K562 (cell line): ENCODE measurements around the gene AGBL1.

Experiments used
- FOXK2 ChIP-seq, 2 experiments: fragments of 450-650 bp; IDR thresholded peaks in 1 of 2; conservative IDR thresholded peaks in 1 of 2; 2 replicates each; pipeline ENCODE4 v1.6.1; 2016; ENCODE audit warnings: low read depth in 2 of 2, mild to moderate bottlenecking in 1 of 2
- KLF13 ChIP-seq: fragments of 450-650 bp; IDR thresholded peaks from 2 replicates; pipeline ENCODE4 v1.6.1; 2016; ENCODE audit warnings: missing genetic modification characterization, low read depth, mild to moderate bottlenecking, missing compliant biosample characterization, moderate library complexity, borderline replicate concordance
- NFE2 ChIP-seq: IDR thresholded peaks from 2 replicates; pipeline ENCODE4 v1.6.1; 2014; ENCODE audit warnings: antibody characterized with exemption, low read depth
- NFRKB ChIP-seq: fragments of 450-650 bp; IDR thresholded peaks from 2 replicates; pipeline ENCODE4 v1.6.1; 2016; ENCODE audit warnings: low read depth
- NR1H2 ChIP-seq: sonication (generic); formaldehyde crosslinking; IDR thresholded peaks from 2 replicates; pipeline ENCODE4 v1.4.0; 2020; ENCODE audit warnings: mild to moderate bottlenecking, missing genetic modification reagents
- PHB ChIP-seq: fragments of 250-450 bp; sonication (Bioruptor Pico); IDR thresholded peaks from 2 replicates; pipeline ENCODE4 v1.5.0; 2021
- POLR2AphosphoS5 ChIP-seq: IDR thresholded peaks from 2 replicates; pipeline ENCODE4 v1.6.1; 2011; ENCODE audit warnings: mild to moderate bottlenecking, low read depth, low read length, moderate library complexity; ENCODE audit not compliant: control insufficient read depth, insufficient read depth
- SP1 ChIP-seq: sonication (generic); formaldehyde crosslinking; IDR thresholded peaks from 2 replicates; pipeline ENCODE4 v1.8.1; 2022; ENCODE audit warnings: mild to moderate bottlenecking, missing genetic modification reagents
- SRSF1 ChIP-seq: fragments of 200-400 bp; formaldehyde crosslinking; IDR thresholded peaks from 2 replicates; pipeline ENCODE4 v1.6.1; 2017; ENCODE audit warnings: mild to moderate bottlenecking, low read depth, low read length, moderate library complexity
- TEAD1 ChIP-seq, 2 experiments: fragments of 450-650 bp in 1 of 2; sonication (generic) in 1 of 2; formaldehyde crosslinking; IDR thresholded peaks; 2 replicates each; pipeline versions ENCODE4 v1.4.0 to v1.8.0; 2020 to 2022; ENCODE audit warnings: mild to moderate bottlenecking in 2 of 2, missing genetic modification reagents in 1 of 2
- ZSCAN29 ChIP-seq: fragments of 450-650 bp; IDR thresholded peaks from 2 replicates; pipeline ENCODE4 v1.6.1; 2017
- TF ChIP-seq, protein P1 (sequence below), 3 experiments: IDR thresholded peaks in 2 of 3; conservative IDR thresholded peaks in 1 of 3; 2 replicates each; pipeline ENCODE4 v1.5.1; 2011 to 2012; ENCODE audit warnings: low read length in 3 of 3, mild to moderate bottlenecking in 3 of 3, control low read depth in 2 of 3, improper control_type of control experiment in 1 of 3, inconsistent platforms in 1 of 3, low read depth in 1 of 3, mixed read lengths in 1 of 3, moderate library complexity in 1 of 3; ENCODE audit not compliant: insufficient read depth in 2 of 3
- TF ChIP-seq, protein P2 (sequence below): IDR thresholded peaks from 2 replicates; pipeline ENCODE4 v1.6.1; 2011; ENCODE audit warnings: borderline replicate concordance, low read depth, mild to moderate bottlenecking, moderate library complexity, low read length; ENCODE audit not compliant: insufficient read depth, poor library complexity, severe bottlenecking
- TF ChIP-seq, protein P3 (sequence below): fragments of 450-650 bp; formaldehyde crosslinking; IDR thresholded peaks from 2 replicates; pipeline ENCODE4 v1.4.0; 2020; ENCODE audit warnings: mild to moderate bottlenecking

DNA sequence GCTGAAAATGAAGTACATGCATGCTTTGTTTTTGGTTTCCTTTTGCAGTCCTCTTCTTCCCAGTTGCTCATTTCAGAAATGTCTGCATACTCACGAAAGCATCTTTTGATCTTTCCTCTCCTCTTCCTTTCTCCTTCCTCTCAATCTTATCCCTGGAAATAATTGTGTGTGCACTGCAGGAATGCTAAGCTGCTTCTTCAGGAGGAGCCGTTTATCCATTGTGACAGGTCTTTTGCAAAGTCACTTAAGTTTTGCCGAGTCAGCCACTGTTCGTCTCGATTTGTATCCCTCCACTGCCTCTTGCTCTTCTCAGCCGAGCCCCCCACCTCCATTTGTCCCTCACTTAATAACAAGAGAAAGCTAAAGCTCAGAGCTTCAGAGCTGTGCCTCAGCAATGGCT, 597.6 kb downstream of the AGBL1 start:
- TF ChIP-seq NFRKB (no peak), KLF13 (tag) (no peak), NFE2 (no peak), SP1 (no peak), SRSF1 (no peak), POLR2AphosphoS5 (no peak), FOXK2 (conservative IDR thresholded peaks at IDR 0.05 in 1 of 2, IDR thresholded peaks at IDR 0.05 in 1 of 2; ENCODE audit: low read depth in 2 of 2) (no peak), PHB (CRISPR knock-in tag) (no peak), NR1H2 (no peak), TEAD1 (CRISPR knock-in tag; IDR thresholded peaks at IDR 0.05) (no peak), ZSCAN29 (no peak)
- TF ChIP-seq, protein P1, sequence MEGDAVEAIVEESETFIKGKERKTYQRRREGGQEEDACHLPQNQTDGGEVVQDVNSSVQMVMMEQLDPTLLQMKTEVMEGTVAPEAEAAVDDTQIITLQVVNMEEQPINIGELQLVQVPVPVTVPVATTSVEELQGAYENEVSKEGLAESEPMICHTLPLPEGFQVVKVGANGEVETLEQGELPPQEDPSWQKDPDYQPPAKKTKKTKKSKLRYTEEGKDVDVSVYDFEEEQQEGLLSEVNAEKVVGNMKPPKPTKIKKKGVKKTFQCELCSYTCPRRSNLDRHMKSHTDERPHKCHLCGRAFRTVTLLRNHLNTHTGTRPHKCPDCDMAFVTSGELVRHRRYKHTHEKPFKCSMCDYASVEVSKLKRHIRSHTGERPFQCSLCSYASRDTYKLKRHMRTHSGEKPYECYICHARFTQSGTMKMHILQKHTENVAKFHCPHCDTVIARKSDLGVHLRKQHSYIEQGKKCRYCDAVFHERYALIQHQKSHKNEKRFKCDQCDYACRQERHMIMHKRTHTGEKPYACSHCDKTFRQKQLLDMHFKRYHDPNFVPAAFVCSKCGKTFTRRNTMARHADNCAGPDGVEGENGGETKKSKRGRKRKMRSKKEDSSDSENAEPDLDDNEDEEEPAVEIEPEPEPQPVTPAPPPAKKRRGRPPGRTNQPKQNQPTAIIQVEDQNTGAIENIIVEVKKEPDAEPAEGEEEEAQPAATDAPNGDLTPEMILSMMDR (IDR thresholded peaks at IDR 0.05 in 2 of 3, conservative IDR thresholded peaks at IDR 0.05 in 1 of 3; ENCODE audit: insufficient read depth in 2 of 3, low read depth in 1 of 3, low read length in 3 of 3): no peak
- TF ChIP-seq, protein P2, sequence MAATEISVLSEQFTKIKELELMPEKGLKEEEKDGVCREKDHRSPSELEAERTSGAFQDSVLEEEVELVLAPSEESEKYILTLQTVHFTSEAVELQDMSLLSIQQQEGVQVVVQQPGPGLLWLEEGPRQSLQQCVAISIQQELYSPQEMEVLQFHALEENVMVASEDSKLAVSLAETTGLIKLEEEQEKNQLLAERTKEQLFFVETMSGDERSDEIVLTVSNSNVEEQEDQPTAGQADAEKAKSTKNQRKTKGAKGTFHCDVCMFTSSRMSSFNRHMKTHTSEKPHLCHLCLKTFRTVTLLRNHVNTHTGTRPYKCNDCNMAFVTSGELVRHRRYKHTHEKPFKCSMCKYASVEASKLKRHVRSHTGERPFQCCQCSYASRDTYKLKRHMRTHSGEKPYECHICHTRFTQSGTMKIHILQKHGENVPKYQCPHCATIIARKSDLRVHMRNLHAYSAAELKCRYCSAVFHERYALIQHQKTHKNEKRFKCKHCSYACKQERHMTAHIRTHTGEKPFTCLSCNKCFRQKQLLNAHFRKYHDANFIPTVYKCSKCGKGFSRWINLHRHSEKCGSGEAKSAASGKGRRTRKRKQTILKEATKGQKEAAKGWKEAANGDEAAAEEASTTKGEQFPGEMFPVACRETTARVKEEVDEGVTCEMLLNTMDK: no peak
- TF ChIP-seq, protein P3, sequence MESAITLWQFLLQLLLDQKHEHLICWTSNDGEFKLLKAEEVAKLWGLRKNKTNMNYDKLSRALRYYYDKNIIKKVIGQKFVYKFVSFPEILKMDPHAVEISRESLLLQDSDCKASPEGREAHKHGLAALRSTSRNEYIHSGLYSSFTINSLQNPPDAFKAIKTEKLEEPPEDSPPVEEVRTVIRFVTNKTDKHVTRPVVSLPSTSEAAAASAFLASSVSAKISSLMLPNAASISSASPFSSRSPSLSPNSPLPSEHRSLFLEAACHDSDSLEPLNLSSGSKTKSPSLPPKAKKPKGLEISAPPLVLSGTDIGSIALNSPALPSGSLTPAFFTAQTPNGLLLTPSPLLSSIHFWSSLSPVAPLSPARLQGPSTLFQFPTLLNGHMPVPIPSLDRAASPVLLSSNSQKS (CRISPR knock-in tag): no peak
